SK-N-SH treated with all-trans-retinoic acid at 6 μM for 48 hours (cell line): ENCODE measurements around the gene ZNF776.

Experiments
- ATAC-seq: fragments of 200-7000 bp; cut with Tn5 transposase; 3 replicates; pipeline ENCODE4 v1.9.1; 2020; ENCODE audit warnings: mild to moderate bottlenecking, moderate library complexity
- ARNTL ChIP-seq: fragments of 450-650 bp; formaldehyde crosslinking; IDR thresholded peaks from 2 replicates; pipeline ENCODE4 v1.5.0; 2020; ENCODE audit warnings: low read depth, mild to moderate bottlenecking, moderate library complexity, borderline replicate concordance
- BACH2 ChIP-seq: fragments of 250-450 bp; sonication (Bioruptor Pico); IDR thresholded peaks from 2 replicates; pipeline ENCODE4 v1.9.0; 2021; ENCODE audit warnings: mild to moderate bottlenecking, borderline replicate concordance
- CREB5 ChIP-seq: fragments of 250-450 bp; sonication (Bioruptor Pico); IDR thresholded peaks from 2 replicates; pipeline ENCODE4 v1.5.1; 2020; ENCODE audit warnings: low read depth, mild to moderate bottlenecking, moderate library complexity
- CSDC2 ChIP-seq: fragments of 250-450 bp; sonication (Bioruptor Pico); IDR thresholded peaks from 2 replicates; pipeline ENCODE4 v1.5.0; 2020; ENCODE audit warnings: mild to moderate bottlenecking, moderate library complexity
- CSRNP3 ChIP-seq: fragments of 250-450 bp; sonication (Bioruptor Pico); IDR thresholded peaks from 2 replicates; pipeline ENCODE4 v1.5.1; 2021; ENCODE audit warnings: mild to moderate bottlenecking, moderate library complexity
- ESRRG ChIP-seq: fragments of 250-450 bp; sonication (Bioruptor Pico); IDR thresholded peaks from 2 replicates; pipeline ENCODE4 v1.6.1; 2021; ENCODE audit warnings: mild to moderate bottlenecking
- GLIS3 ChIP-seq: fragments of 250-450 bp; sonication (Bioruptor Pico); IDR thresholded peaks from 2 replicates; pipeline ENCODE4 v1.5.0; 2020; ENCODE audit warnings: mild to moderate bottlenecking, moderate library complexity
- ISL1 ChIP-seq: fragments of 250-450 bp; sonication (Bioruptor Pico); IDR thresholded peaks from 2 replicates; pipeline ENCODE4 v2.1.2; 2022; ENCODE audit warnings: mild to moderate bottlenecking, moderate library complexity
- OSR1 ChIP-seq: fragments of 250-450 bp; sonication (Bioruptor Pico); IDR thresholded peaks from 2 replicates; pipeline ENCODE4 v1.8.0; 2022; ENCODE audit warnings: moderate library complexity, mild to moderate bottlenecking, inconsistent platforms
- PATZ1 ChIP-seq: fragments of 250-450 bp; sonication (Bioruptor Pico); IDR thresholded peaks from 2 replicates; pipeline ENCODE4 v1.8.0; 2020; ENCODE audit warnings: mild to moderate bottlenecking, moderate library complexity, borderline replicate concordance
- POU6F1 ChIP-seq: fragments of 250-450 bp; sonication (Bioruptor Pico); IDR thresholded peaks from 2 replicates; pipeline ENCODE4 v1.8.0; 2021; ENCODE audit warnings: low read depth, mild to moderate bottlenecking, moderate library complexity, borderline replicate concordance
- PPARA ChIP-seq: fragments of 250-450 bp; sonication (Bioruptor Pico); IDR thresholded peaks from 2 replicates; pipeline ENCODE4 v1.5.0; 2020; ENCODE audit warnings: mild to moderate bottlenecking, borderline replicate concordance
- RARB ChIP-seq: fragments of 250-450 bp; sonication (Bioruptor Pico); IDR thresholded peaks from 2 replicates; pipeline ENCODE4 v1.8.0; 2021; ENCODE audit warnings: mild to moderate bottlenecking, moderate library complexity
- SNAI2 ChIP-seq: fragments of 250-450 bp; sonication (Bioruptor Pico); IDR thresholded peaks from 2 replicates; pipeline ENCODE4 v1.5.0; 2020; ENCODE audit warnings: mild to moderate bottlenecking, moderate library complexity
- TCF4 ChIP-seq: fragments of 250-450 bp; sonication (Bioruptor Pico); IDR thresholded peaks from 2 replicates; pipeline ENCODE4 v1.8.0; 2021; ENCODE audit warnings: mild to moderate bottlenecking, moderate library complexity, borderline replicate concordance
- TOX ChIP-seq: fragments of 250-450 bp; sonication (Bioruptor Pico); IDR thresholded peaks from 2 replicates; pipeline ENCODE4 v1.8.0; 2021; ENCODE audit warnings: mild to moderate bottlenecking, moderate library complexity, borderline replicate concordance
- TSHZ2 ChIP-seq: fragments of 250-450 bp; sonication (Bioruptor Pico); IDR thresholded peaks from 2 replicates; pipeline ENCODE4 v1.5.0; 2020; ENCODE audit warnings: mild to moderate bottlenecking, moderate library complexity
- ZC3H10 ChIP-seq: fragments of 250-450 bp; sonication (Bioruptor Pico); IDR thresholded peaks from 2 replicates; pipeline ENCODE4 v1.5.1; 2021; ENCODE audit warnings: mild to moderate bottlenecking, moderate library complexity
- ZFP3 ChIP-seq: fragments of 250-450 bp; sonication (Bioruptor Pico); IDR thresholded peaks from 2 replicates; pipeline ENCODE4 v1.5.0; 2020; ENCODE audit warnings: mild to moderate bottlenecking, moderate library complexity
- ZFP30 ChIP-seq: fragments of 450-650 bp; formaldehyde crosslinking; IDR thresholded peaks from 2 replicates; pipeline ENCODE4 v1.5.0; 2022; ENCODE audit warnings: mild to moderate bottlenecking, moderate library complexity
- ZNF565 ChIP-seq: fragments of 450-650 bp; formaldehyde crosslinking; conservative IDR thresholded peaks from 2 replicates; pipeline ENCODE4 v1.5.0; 2020; ENCODE audit warnings: low read depth, mild to moderate bottlenecking, moderate library complexity
- ZNF70 ChIP-seq: fragments of 450-650 bp; formaldehyde crosslinking; IDR thresholded peaks from 2 replicates; pipeline ENCODE4 v1.5.0; 2020; ENCODE audit warnings: mild to moderate bottlenecking, moderate library complexity
- ZNF8 ChIP-seq: fragments of 450-650 bp; formaldehyde crosslinking; IDR thresholded peaks from 2 replicates; pipeline ENCODE4 v1.5.0; 2020; ENCODE audit warnings: mild to moderate bottlenecking, moderate library complexity

The ZNF776 gene

GRCh38 chr19:57747472-57747807, 825 bp downstream of the ZNF776 start:
- TF ChIP-seq ESRRG (no peak), BACH2 (no peak), SNAI2 (CRISPR knock-in tag) (no peak), ZFP30 (CRISPR knock-in tag) (no peak), PPARA (CRISPR knock-in tag) (no peak), CSRNP3 (CRISPR knock-in tag) (no peak)
- TF ChIP-seq, all 23 proteins: peak for 0
- peak; percentile 3; the same call in 1 of the 3 replicates for ATAC-seq

GRCh38 chr19:57748029-57748428, 1.4 kb downstream of the ZNF776 start:
- ATAC-seq: no peak
- no peak for TF ChIP-seq TCF4 (CRISPR knock-in tag)
- TF ChIP-seq POU6F1 (CRISPR knock-in tag): no peak
- TF ChIP-seq ZFP3 (CRISPR knock-in tag): no peak
- no peak for TF ChIP-seq ARNTL
- no peak for TF ChIP-seq CSRNP3 (CRISPR knock-in tag)
- no peak for TF ChIP-seq OSR1 (CRISPR knock-in tag)
- TF ChIP-seq ZC3H10: no peak
- no peak for TF ChIP-seq ISL1 (CRISPR knock-in tag)
- no peak for TF ChIP-seq ZNF70 (CRISPR knock-in tag)
- TF ChIP-seq BACH2: no peak
- no peak for TF ChIP-seq ZNF8 (CRISPR knock-in tag)
- no peak for TF ChIP-seq RARB
- TF ChIP-seq, all 23 proteins: peak for 0

- TF ChIP-seq PPARA (CRISPR knock-in tag): no peak
- no peak for TF ChIP-seq TSHZ2 (CRISPR knock-in tag)
- no peak for TF ChIP-seq ISL1 (CRISPR knock-in tag)
- no peak for TF ChIP-seq POU6F1 (CRISPR knock-in tag)
- no peak for TF ChIP-seq ZFP3 (CRISPR knock-in tag)
- TF ChIP-seq ZNF70 (CRISPR knock-in tag): no peak
- no peak for TF ChIP-seq PATZ1 (CRISPR knock-in tag)
- no peak for TF ChIP-seq BACH2
- no peak for TF ChIP-seq CSDC2 (CRISPR knock-in tag)
- no peak for TF ChIP-seq ZNF565
- TF ChIP-seq TCF4 (CRISPR knock-in tag): no peak
- TF ChIP-seq ARNTL: no peak
- TF ChIP-seq ZNF8 (CRISPR knock-in tag): no peak
- no peak for TF ChIP-seq ESRRG
- no peak for TF ChIP-seq CREB5 (CRISPR knock-in tag)
- no peak for TF ChIP-seq SNAI2 (CRISPR knock-in tag)
- no peak for TF ChIP-seq RARB
- no peak for TF ChIP-seq GLIS3 (CRISPR knock-in tag)
- TF ChIP-seq ZFP30 (CRISPR knock-in tag): no peak
- no peak for TF ChIP-seq TOX (CRISPR knock-in tag)
- ATAC-seq: no peak
Observed at GRCh38 chr19:57754091-57754673, 7.6 kb downstream of the ZNF776 start.
